GM19395 (cell line): Measurements from ENCODE around the gene TMC5.

ENCODE experiments used
- ATAC-seq: cut with Tn5 transposase; IDR thresholded peaks from one replicate; pipeline ENCODE4 v1.9.1; 2021; ENCODE audit warnings: mild to moderate bottlenecking, moderate library complexity; ENCODE audit not compliant: unreplicated experiment

Gene TMC5

GRCh38 chr16:19460397-19460796 lies 42.7 kb downstream of the TMC5 start:
- ATAC-seq: no peak

GRCh38 chr16:19463468-19464315 lies 46.0 kb downstream of the TMC5 start:
- no peak for ATAC-seq

GRCh38 chr16:19468300-19468699 lies 50.6 kb downstream of the TMC5 start:
- no peak for ATAC-seq

GRCh38 chr16:19472482-19472881 lies 54.8 kb downstream of the TMC5 start:
- no peak for ATAC-seq

GRCh38 chr16:19474617-19475016 lies 56.9 kb downstream of the TMC5 start:
- no peak for ATAC-seq

GRCh38 chr16:19478505-19478904 lies 60.8 kb downstream of the TMC5 start:
- ATAC-seq: no peak

GRCh38 chr16:19479302-19479721 lies 61.6 kb downstream of the TMC5 start:
- no peak for ATAC-seq

- ATAC-seq: no peak
Measured at GRCh38 chr16:19481296-19481695, 63.6 kb downstream of the TMC5 start.

- no peak for ATAC-seq
Measured at GRCh38 chr16:19481769-19482168, 64.1 kb downstream of the TMC5 start.

GRCh38 chr16:19482291-19482690 lies 64.6 kb downstream of the TMC5 start:
- ATAC-seq: no peak

GRCh38 chr16:19484096-19484495 lies 66.4 kb downstream of the TMC5 start:
- no peak for ATAC-seq

- ATAC-seq: no peak
Measured at GRCh38 chr16:19485611-19486010, 67.9 kb downstream of the TMC5 start.

GRCh38 chr16:19486051-19486450 lies 68.4 kb downstream of the TMC5 start:
- ATAC-seq: no peak

GRCh38 chr16:19486750-19487325 lies 69.2 kb downstream of the TMC5 start:
- no peak for ATAC-seq

- ATAC-seq: no peak
Measured at GRCh38 chr16:19488213-19488640, 70.5 kb downstream of the TMC5 start.

GRCh38 chr16:19490619-19491018 lies 72.9 kb downstream of the TMC5 start:
- ATAC-seq: no peak

- no peak for ATAC-seq
Measured at GRCh38 chr16:19497176-19497575, 79.5 kb downstream of the TMC5 start.

GRCh38 chr16:19499006-19499405 lies 81.3 kb downstream of the TMC5 start:
- no peak for ATAC-seq

- no peak for ATAC-seq
Measured at GRCh38 chr16:19499481-19499880, 81.8 kb downstream of the TMC5 start.

GRCh38 chr16:19502395-19503131 lies 84.9 kb downstream of the TMC5 start:
- ATAC-seq: no peak

GRCh38 chr16:19503461-19504075 lies 85.9 kb downstream of the TMC5 start:
- no peak for ATAC-seq
